Astrocyte of the hippocampus (primary cell): ENCODE measurements around the gene ABT1.

Source experiments
- DNase-seq: peaks from one replicate; pipeline ENCODE4 v3.0.0; 2011; ENCODE audit warnings: low read depth, low spot score

The ABT1 gene

GRCh38 chr6:26571592-26572296, 25.0 kb upstream of the ABT1 start:
- peak; percentile 84 for DNase-seq

- DNase-seq = peak; percentile 18
Measured at GRCh38 chr6:26575494-26575939, 21.2 kb upstream of the ABT1 start.

GRCh38 chr6:26576407-26576843, 20.3 kb upstream of the ABT1 start:
- no peak for DNase-seq

DNA sequence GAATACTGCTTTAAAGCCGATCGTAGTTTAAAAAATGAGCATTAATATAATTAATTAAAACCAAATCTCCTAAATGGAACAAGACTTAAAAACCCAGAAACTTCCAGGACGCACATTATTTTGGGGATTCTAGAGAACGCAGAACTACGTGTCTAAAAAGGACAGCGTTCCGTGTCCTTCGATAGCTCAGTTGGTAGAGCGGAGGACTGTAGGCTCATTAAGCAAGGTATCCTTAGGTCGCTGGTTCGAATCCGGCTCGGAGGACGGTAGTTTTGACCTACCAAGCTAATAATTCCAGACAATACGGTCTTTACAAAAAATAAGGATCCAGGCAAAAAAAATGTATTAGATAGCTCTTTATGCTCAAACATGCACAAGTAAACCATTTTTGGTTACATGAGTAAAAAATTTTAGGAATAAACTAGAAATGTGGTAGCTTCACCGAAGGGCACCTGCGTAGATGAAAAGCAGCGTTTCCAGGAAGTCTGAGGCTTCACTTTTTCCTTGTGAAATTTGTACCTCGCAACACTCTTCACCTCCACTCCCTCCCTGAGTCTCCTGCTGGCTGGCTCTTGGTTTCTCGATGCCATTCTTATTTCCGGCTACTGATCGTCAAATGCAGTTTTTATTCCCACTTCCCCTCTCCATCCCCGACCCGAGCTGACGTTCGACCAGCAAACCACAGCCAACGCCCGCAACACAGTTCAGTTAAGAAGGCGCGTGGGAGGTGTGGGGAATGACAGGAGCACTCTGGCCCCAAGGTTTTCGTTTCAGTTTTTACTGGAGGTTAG, 19.6 kb upstream of the ABT1 start:
- peak; percentile 76 for DNase-seq

DNA sequence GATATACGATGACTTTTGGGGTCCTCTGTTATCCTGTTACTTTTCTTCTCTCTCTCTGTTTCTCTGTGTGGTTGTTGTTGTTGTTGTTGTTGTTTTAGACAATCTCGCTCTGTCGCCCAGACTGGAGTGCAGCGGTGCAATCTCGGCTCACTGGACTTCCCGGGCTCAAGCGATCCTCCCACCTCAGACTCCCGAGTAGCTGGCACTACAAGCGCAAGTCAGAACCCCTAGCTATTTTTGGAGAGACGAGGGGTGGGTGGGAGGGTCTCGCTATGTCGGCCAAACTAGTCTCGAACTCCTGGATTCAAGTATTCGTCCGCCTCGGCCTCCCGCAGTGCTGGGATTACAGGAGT, 19.1 kb upstream of the ABT1 start:
- DNase-seq = no peak

GRCh38 chr6:26578279-26578678, 18.5 kb upstream of the ABT1 start:
- DNase-seq = no peak

DNA sequence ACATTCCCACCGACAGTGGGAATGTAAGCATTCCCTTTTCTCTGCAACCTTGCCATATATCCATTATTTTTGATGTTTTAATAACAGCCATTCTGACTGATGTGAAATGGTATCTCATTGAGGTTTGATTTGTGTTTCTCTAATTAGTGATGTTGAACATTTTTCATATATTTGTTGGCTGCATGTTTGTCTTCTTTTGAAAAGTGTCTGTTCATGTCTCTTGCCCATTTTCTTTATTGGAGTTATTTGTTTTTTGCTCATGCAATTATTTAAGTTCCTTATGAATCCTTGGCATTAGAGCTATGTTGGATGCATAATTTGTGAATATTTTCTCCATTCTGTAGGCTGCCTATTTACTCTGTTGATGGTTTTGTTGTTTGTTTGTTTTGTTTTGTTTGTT, 18.0 kb upstream of the ABT1 start:
- no peak for DNase-seq

DNA sequence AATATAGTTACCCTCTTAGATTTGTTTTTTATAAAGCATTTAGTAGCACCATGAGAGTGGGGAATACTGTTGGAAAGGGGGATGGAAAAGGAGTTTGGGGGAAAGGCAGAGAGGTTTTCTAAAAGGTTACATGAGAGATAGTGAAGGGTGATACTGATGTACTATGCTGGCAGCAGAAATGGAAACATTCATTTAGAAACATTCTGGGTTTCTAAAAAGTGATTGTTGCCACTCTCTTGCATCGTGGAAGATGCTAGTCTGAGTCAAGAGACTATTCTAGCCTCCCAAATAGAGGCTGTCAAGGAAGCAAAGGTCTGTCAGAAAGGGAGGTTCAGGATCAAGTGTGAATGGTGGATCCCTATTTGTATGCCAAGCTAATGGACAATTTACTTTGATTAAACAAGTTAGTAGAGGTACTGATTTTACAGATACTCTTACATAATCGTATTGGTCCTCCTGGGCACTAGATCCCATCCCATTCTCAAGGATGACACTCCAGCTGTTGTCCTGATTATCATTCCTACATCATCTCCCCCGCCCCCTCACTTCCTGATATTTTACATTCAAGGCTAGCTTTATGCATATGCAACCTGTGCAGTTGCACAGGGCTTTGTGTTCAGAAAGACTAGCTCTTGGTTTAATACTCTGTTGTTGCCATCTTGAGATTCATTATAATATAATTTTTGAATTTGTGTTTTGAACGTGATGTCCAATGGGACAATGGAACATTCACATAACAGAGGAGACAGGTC, 15.4 kb upstream of the ABT1 start:
- DNase-seq = no peak

DNA sequence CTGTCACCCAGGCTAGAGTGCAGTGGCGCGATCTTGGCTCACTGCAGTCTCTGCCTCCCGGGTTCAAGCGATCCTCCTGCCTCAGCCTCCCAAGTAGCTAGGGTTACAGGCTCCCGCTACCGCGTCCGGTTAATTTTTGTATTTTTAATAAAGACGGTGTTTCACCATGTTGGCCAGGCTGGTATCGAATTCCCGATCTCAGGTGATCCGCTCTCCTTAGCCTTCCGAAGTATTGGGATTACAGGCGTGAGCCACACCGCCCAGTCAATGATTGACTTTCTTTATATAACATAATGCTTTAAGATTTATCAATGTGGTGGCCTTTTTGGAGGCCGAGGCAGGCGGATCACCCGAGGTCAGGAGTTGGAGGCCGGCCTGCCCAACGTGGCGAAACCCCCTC, 7.8 kb upstream of the ABT1 start:
- DNase-seq = no peak

DNA sequence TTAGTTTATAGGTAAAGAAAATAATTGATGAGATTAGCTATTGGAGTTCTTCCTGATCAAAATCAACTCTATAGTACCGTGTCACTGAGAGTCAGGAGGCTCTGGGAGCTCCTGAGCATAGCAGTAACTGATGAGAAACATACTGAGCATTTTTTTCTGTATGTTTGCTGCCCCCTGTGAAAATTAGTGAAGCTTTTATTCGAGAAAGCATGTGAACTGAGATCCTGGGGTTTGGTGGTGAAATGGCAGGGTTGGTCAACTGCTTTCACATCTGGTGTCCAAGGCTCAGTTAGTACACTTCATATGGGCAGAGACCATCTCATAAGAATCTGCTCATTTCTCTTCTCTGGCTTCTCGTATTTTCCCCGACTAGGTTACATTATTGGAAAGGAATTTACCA, 4.1 kb upstream of the ABT1 start:
- DNase-seq = no peak

DNA sequence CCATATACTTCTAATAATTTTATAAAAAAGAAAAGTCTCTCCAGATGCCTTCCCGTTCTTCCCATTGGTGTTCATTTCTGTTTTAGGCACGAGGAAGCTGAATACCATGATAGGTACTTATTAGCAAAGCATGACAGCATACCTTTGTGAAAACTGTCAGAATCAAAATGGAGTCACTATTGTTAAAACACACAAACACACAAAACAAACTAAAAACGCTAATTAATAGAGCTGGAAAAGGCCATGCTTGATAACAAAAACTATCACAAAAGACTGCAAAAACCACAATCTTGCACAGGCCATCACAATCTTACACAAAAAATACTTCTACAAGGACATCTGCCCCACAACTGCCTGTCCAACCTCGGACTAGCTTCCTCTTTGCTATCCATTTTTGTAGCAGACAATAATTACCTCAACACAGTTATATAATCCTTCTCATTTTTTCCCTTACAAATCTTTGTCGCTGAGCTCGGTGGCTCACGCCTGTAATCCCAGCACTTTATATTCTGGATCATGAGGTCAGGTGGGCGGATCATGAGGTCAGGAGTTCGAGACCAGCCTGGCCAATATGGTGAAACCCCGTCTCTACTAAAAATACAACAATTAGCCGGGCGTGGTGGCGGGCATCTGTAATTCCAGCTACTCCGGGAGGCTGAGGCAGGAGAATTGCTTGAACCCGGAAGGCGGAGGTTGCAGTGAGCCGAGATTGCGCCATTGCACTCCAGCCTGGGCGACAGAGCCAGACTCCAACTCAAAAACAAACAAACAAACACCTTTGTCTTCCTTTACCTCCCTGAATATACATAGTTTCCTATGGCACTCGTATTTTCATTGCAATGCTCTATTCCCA, 3.2 kb upstream of the ABT1 start:
- no peak for DNase-seq

- no peak for DNase-seq
Measured at GRCh38 chr6:26594131-26594498, 2.6 kb upstream of the ABT1 start.

GRCh38 chr6:26594730-26595632, 1.8 kb upstream of the ABT1 start:
- peak; percentile 58 for DNase-seq

DNA sequence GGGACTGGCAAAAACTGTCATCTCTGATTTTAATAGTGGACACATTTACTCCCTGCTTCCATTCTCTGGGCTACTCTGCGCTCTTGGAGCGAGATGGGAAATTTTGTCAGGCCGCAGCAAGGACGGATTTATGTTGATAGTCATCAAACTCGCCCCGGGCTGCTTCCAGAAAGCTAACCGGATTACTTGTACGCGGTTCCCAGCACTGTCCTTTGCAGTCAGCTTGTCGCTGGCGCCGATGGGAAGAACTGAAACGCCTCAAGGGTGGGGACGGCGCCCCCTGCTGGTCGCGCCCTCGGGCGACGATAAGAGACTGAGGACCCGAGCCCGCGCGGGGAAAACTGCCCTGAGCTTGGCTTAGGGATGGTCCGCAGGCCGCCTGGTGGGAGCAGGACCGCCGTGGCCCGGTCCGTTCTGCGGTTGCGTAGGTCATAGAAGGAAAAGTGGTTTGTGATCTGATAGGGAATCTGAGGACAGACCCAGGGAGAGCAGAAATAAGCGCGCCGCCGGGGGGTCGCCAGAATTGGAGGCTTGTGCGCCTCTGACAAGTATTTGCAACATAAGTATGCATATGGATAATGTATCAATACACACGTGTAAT, 984 bp upstream of the ABT1 start:
- DNase-seq = peak; percentile 95

DNA sequence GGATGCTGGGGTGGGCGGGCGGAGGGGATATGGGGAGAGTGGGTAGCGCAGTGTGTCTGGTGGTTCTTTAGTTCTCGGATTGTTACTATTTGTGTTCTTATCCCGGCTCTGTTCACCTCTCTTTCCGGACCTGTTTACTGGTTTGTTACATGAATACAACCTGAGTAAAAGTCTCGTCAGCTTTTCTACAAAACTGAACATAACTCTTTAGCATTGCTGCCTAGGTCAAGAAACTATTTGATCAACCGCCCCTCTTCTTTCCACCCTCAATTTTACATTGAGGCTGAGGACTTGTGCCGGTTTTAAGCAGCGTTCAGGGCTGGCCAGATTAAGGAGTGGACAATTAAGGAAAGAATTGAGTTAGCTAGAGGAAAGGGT, 625 bp downstream of the ABT1 start:
- DNase-seq = no peak

GRCh38 chr6:26597821-26598220, 1.1 kb downstream of the ABT1 start:
- DNase-seq = no peak

- no peak for DNase-seq
Measured at GRCh38 chr6:26598267-26598666, 1.5 kb downstream of the ABT1 start.

DNA sequence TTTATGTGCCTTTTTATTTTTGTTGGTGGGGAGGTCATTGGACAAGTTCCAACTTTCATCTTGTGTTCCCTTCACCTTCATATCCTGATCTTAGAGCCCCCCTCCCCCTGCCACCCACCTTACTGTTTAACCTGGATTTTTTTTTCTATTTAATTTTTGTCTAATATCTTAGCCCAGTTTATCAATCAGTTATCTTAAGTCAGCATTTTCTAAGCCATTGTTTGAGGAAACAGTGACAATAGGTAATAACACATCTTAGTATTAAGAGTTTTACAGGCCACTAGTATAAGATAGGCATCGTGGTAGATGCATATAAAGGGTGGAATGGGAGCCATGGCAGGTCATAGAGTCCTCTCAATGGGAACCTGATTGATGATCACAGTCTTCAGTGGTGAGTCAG, 2.4 kb downstream of the ABT1 start:
- no peak for DNase-seq

DNA sequence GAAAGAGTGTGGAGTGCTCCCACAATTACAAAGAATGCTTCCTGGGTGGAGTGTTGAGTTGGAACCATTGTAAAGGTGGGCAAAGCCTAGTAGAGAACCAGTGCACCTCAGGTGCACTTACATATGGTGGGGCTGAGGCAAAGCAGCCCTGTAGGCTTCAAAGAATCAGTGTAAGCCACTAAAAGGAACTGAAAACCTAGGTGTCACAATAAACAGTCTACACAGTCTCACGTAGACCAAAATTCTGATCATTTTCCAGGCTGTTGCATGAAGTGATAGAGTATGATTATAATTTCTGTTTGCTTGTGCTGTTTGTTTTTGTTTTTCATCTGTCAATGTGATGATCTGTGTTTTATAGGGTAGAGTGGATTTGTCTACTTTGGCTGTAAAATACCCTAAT, 2.8 kb downstream of the ABT1 start:
- no peak for DNase-seq

GRCh38 chr6:26600759-26601158, 4.0 kb downstream of the ABT1 start:
- no peak for DNase-seq
